GM19372 (cell line): Measurements from ENCODE around the gene LHFPL3.

Source experiments
- ATAC-seq: cut with Tn5 transposase; IDR thresholded peaks from one replicate; pipeline ENCODE4 v1.9.1; 2021; ENCODE audit warnings: mild to moderate bottlenecking, low read depth, moderate library complexity; ENCODE audit not compliant: unreplicated experiment

LHFPL3 gene

GRCh38 chr7:104367926-104368325 is 39.5 kb downstream of the LHFPL3 start:
- ATAC-seq: no peak

DNA sequence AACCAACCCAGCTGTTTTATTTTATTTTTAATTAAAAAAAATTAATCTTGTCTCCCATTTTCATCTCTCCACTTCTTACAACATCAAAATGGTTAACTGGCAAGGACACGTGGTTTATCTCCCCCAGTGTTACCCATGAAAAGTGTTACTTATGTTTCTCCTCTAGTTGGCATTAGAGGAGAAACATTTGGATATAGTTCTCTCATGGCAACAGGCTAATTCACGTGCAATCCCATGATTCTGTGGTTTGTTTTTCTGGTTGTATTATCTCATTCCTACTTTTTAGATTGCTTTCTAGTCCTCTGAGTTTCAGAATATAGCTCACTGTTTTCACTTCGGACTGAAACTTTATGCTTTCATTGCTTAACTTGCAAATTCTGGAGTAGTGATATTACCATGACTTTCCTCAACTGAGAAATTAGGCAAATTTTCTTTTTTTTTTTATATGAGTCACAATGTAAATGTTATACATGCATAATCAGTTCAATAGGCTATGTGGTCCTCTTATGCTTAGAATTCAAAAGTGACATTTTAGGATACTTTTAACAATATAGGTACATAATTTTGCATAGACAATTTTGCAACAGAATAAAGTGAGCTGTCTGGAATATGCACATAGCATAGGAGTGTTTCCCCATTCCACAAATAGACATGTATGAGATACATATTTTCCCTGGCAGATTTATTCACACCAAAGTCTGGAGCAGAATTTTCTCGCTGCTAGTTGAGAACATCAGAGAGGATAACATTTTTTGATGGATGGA is 43.0 kb downstream of the LHFPL3 start:
- no peak for ATAC-seq

DNA sequence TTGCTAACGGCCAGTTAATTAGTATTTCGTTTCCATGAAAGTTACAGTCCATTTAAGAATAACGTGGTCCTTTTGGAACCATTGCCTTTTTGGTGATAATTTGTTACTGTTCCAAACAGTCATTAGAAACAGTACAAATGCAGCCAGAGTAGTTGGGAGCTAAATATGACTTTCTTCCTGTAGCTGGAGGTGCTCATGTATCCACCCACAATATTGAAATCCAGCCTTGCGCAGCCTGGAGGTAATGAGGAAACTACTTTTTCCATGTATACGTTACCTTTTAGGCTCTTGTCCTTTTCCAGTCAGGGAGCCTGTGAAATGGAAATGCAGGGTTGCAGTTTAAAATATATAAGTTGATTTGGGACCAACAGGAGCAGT is 43.6 kb downstream of the LHFPL3 start:
- no peak for ATAC-seq

DNA sequence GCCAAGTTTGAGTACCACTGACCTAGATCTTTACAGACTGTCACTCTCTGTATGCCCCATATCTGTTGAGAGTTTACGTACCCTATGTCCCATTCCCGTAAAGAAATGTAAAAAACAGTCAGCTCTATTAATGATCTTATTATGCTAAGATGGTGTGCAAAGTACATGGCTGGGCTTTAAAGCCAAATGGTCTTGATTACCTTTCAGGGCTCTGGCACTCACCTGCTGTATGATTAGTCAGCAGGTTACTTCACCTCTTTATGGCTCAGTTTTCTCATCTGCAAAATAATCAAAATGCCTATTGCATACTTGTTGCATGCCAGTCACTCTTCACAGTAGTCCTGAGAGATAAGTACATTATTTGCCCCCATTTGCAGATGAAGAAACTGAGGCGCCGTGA is 54.2 kb downstream of the LHFPL3 start:
- no peak for ATAC-seq

- ATAC-seq: no peak
Measured at GRCh38 chr7:104386943-104387342, 58.5 kb downstream of the LHFPL3 start.

- no peak for ATAC-seq
Measured at GRCh38 chr7:104388222-104388621, 59.8 kb downstream of the LHFPL3 start.

DNA sequence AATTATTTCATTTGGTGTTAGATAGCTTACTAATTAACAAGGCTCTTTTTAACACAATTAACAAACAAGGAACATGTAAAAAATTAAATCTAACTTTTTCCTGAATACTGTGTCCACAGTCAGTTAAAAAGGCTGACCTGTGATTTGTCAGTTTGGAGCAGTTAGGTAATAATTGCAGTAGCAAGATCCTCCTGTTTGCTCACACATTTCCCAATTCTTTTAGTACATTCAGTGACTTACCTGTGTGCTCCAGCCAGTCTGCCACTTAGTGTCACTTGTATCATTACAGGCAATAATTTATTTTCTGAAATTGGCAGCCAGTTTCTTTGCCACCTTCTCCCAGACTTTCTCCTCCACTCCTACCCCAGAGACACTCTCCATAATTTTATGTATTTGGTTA is 66.8 kb downstream of the LHFPL3 start:
- no peak for ATAC-seq

GRCh38 chr7:104397442-104397841 is 69.0 kb downstream of the LHFPL3 start:
- no peak for ATAC-seq

DNA sequence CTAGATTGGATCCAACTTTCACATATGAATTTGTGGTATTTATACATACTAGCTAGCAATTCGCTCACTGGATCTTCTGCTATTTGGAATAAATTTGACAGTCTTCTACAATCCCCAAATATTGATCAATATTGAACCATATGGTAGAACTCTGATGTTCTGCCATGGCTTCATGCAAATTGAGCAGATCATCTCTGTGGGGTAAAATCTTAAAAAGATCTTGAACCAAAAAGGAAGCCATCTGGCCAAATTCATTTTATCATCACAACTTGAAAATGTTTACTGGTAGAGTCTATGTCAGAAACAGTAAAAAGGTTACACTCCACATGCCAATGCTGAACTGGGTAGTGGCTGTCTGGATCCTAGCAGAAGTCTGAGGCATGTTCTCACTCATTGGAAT is 80.0 kb downstream of the LHFPL3 start:
- ATAC-seq: no peak

DNA sequence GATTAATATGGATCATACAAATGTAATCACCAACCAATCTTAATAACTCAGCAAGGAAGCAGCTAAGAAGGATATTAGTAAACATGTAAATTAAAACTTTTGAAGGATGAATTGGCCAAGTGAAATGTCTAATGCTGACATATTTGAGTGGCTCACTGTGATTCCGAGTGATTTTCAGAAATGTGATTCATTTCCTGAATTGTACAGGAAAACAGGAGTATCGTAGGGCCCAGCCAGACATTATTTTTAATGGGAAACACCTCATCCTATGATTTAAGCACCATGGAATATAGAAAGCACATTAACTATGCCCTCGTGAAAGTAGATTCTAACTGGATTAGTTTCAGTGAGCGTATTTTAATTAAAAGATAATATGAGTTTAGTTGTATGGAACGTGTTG is 82.3 kb downstream of the LHFPL3 start:
- no peak for ATAC-seq

DNA sequence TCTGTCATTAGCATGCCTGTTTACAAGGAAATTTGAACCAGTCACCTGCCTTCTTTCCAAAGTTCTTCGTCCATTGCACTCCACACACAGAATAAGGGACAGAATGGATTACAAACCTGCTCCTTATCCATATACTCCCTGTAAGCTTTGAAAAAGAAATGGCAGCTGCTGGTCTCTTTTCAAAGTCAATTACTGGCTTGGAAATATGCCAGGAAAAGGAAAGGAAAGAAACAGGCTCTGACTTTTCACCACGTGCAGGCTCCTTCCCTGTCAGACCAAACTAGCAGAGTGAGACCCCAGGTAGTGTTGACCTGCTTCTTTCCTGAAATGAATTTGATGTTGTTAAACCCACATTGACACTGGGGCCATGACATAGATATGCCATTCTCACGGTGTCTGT is 84.5 kb downstream of the LHFPL3 start:
- no peak for ATAC-seq

DNA sequence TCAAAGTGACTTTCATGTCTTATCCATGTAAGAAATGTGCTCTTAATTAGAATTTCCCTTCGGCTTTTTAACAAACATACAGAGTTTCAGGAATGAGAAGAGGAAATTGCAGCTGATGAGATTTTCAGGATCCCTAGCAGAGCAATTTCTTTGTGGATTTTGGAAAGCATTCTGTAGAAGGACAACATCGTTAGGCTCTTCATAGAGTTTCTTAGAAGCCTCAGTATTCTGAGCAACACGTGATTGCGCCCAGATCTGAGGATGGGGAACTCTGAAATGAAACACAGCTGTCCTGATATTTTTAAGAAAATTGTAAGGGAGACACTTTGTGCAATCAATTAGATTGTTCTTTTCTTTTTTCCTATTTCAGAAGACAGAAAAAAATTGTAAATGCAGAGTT is 85.8 kb downstream of the LHFPL3 start:
- no peak for ATAC-seq

- ATAC-seq: no peak
Measured at GRCh38 chr7:104415700-104416099, 87.3 kb downstream of the LHFPL3 start.

- no peak for ATAC-seq
Measured at GRCh38 chr7:104416866-104417393, 88.5 kb downstream of the LHFPL3 start.

DNA sequence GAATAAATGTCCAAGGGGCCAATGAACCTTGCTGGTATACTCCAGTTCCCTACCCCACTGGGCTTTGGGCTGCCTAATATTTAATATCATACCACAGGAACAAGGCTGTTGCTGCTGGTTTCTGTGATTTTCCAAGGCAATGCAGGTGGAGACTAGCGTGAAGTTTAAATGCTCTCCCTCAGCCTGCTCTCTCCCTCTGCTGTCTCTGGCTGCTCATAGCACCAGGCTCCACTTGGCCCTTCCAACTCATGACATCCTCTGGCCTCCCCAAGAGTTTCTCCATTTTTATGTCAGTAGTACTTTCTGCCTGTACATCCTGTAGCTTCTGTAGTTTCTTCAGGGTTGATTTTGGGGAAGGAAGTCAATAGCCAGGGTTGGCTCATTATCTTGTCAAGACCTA is 103.5 kb downstream of the LHFPL3 start:
- ATAC-seq: no peak

DNA sequence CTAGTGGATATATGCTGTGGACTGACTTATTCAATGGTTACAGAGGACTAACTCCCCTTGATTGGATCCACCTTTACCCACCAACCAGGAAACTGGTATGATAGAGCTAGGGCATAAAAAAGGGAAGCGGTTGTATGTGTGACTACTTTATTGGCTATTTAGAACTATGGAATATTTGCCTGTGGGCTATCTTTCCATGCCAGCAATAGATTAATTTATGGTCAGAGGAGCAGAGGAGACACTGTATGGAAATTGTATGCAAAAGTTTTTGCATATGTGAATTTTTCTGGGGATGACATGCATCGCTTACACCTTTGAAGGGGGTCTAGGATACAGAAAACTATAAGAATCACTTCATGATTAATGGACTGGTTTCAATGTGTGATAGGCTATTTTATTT is 105.7 kb downstream of the LHFPL3 start:
- ATAC-seq: no peak

DNA sequence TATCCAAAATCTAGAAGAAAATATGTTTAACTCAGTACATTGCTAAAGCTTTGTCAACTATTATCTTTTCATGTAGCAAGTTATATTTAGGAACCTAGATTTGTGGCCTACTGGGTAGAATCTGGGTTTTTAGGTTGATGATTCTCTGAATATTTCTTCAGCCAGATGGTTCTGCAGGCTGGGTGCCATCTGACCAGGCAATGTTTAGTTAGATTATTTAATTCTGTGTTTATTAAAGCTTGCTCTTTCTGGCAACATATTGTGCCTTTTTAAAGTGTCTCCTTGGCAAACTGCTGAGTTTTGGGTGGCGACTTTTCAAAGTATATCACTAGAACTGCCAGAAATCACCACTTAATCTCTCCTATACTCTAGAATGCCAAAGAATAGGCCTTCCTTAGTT is 114.1 kb downstream of the LHFPL3 start:
- no peak for ATAC-seq

- ATAC-seq: no peak
Measured at GRCh38 chr7:104444017-104444416, 115.6 kb downstream of the LHFPL3 start.

DNA sequence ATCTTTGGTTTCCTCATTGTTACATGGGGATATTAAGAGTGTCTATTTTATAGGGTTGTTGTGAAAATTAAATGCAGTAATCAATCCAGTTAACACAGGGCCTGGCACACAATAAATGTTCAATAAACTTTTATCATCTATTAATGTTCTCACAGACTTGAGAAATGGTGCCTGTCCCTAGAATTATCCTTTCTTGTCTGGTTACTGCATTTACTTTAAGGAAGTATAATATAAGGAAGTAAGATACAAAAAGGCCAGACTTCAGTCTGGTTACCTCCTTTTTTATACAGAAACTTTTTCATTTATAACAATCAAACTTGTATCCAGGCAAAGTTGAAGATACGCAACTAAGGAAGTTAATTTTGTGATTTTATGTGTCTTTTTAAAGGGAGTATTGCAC is 117.0 kb downstream of the LHFPL3 start:
- no peak for ATAC-seq

DNA sequence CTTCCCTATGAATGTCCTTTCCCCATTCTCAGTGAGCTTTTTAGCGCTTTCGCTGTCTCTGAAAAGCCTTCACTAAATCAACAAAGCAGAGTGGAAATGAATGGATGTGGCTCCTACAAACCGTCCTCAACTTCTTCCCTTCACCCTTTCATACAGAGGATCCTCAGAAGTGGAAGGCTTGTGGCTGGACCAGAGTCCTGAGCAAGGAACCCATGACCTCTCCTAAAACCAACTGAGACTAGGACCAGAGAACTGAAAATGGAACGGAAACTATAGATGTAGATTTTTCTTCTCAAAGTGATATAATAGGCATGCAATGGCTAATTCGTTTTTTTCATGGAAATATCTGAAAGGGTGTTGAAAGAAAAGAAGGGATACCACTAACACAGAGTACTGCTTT is 122.5 kb downstream of the LHFPL3 start:
- no peak for ATAC-seq

GRCh38 chr7:104453190-104453589 is 124.8 kb downstream of the LHFPL3 start:
- no peak for ATAC-seq

DNA sequence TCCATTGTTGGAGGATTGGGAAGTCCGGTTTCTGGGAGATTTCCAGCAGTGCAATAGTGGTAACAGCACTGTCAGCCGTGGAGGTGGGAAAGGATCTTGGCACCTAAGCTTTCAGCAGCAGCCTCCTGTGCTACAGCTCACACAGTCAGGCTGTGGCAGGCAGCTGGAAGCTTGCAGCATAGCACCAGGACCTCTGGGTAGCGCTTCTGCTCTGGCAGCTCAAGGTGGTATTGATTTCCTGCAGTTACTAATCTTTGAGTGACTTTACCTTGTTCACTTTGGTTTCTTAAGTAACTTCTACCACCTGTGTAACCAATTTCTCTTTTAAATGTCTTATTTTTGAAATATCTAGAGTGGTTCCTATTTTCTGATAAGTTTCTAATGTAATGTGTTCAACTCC is 130.5 kb downstream of the LHFPL3 start:
- no peak for ATAC-seq
